Nephron progenitor cell (in vitro differentiated cells): ENCODE data around the gene DMAP1.
A peak's percentile ranks its signal among the peaks of the same experiment; 100 is the strongest.

Experiments used
- DNase-seq: peaks from one replicate; pipeline ENCODE4 v3.0.0; 2021
- H3K27ac Mint-ChIP-seq: 2 replicates; pipeline ENCODE4 v1.8.0; 2021; ENCODE audit warnings: mild to moderate bottlenecking, moderate library complexity, mixed read lengths
- H3K27me3 Mint-ChIP-seq: 2 replicates; pipeline ENCODE4 v1.8.0; 2021; ENCODE audit warnings: mild to moderate bottlenecking, low read depth, mixed read lengths; ENCODE audit not compliant: poor library complexity
- H3K36me3 Mint-ChIP-seq: 2 replicates; pipeline ENCODE4 v1.8.0; 2021; ENCODE audit warnings: low read depth, mixed read lengths
- H3K4me1 Mint-ChIP-seq: 2 replicates; pipeline ENCODE4 v1.8.0; 2021; ENCODE audit warnings: mixed read lengths
- H3K4me3 Mint-ChIP-seq: 2 replicates; pipeline ENCODE4 v1.8.0; 2021; ENCODE audit warnings: mild to moderate bottlenecking, moderate library complexity, mixed read lengths
- H3K9me3 Mint-ChIP-seq: 2 replicates; pipeline ENCODE4 v1.8.0; 2021; ENCODE audit warnings: mild to moderate bottlenecking, moderate library complexity, mixed read lengths
- CTCF ChIP-seq: fragments of 200-600 bp; sonication (generic); IDR thresholded peaks from 2 replicates; pipeline ENCODE4 v1.5.0; 2021; ENCODE audit warnings: antibody characterized with exemption

DMAP1 gene

GRCh38 chr1:44265656-44266358 lies 52.5 kb downstream of the DMAP1 start:
- Mint-ChIP-seq H3K4me1 (peaks cover 57% of the 10 kb centered on the region), H3K27ac (no peak overlapping the region), H3K9me3 (no peaks in the 10 kb centered on the region), H3K36me3 (peaks cover 42% of the 10 kb centered on the region), H3K4me3 (no peak overlapping the region), H3K27me3 (peaks cover 7% of the 10 kb centered on the region)
- no peak for TF ChIP-seq CTCF
- DNase-seq: no peak

- no peaks in the 10 kb centered on the region for H3K9me3 Mint-ChIP-seq
- H3K27me3 Mint-ChIP-seq: peaks cover 7% of the 10 kb centered on the region
- no peak for TF ChIP-seq CTCF
- no peak overlapping the region for H3K4me3 Mint-ChIP-seq
- peak overlapping the region; percentile 47 for H3K27ac Mint-ChIP-seq
- peaks cover 40% of the 10 kb centered on the region for H3K36me3 Mint-ChIP-seq
- DNase-seq: no peak
- H3K4me1 Mint-ChIP-seq: peaks cover 56% of the 10 kb centered on the region
Measured at GRCh38 chr1:44266400-44267344, 53.4 kb downstream of the DMAP1 start.

- TF ChIP-seq CTCF: no peak
- H3K36me3 Mint-ChIP-seq: peaks cover 40% of the 10 kb centered on the region
- DNase-seq: no peak
Measured at GRCh38 chr1:44267438-44267837, 54.2 kb downstream of the DMAP1 start.

GRCh38 chr1:44268054-44268453 lies 54.8 kb downstream of the DMAP1 start:
- peaks cover 40% of the 10 kb centered on the region for H3K36me3 Mint-ChIP-seq
- H3K9me3 Mint-ChIP-seq: no peaks in the 10 kb centered on the region
- no peak for DNase-seq
- no peak overlapping the region for H3K4me3 Mint-ChIP-seq
- H3K4me1 Mint-ChIP-seq: peaks cover 42% of the 10 kb centered on the region
- H3K27me3 Mint-ChIP-seq: peaks cover 7% of the 10 kb centered on the region
- no peak for TF ChIP-seq CTCF
- H3K27ac Mint-ChIP-seq: no peak overlapping the region

More at GRCh38 chr1:44267438-44267837, 54.2 kb downstream of the DMAP1 start:
- Mint-ChIP-seq H3K4me1 (peaks cover 48% of the 10 kb centered on the region), H3K4me3 (no peak overlapping the region), H3K27ac (peak overlapping the region; percentile 47), H3K9me3 (no peaks in the 10 kb centered on the region), H3K27me3 (peaks cover 7% of the 10 kb centered on the region)
